Endothelial cell of umbilical vein (primary cell): Measurements from ENCODE around the gene GCNT1. TPM values are rescaled to one million over a fixed set of nuclear protein-coding genes. Genes with fewer than 3 reads are reported as not detected.

ENCODE experiments used
- BruUV-seq: library from RNA; stranded (reverse); fragments of 400-500 nt; replicated peaks from 2 replicates; lab custom pipeline; 2021; lab: Mats Ljungman, UMichigan
- CTCF ChIA-PET: fragments of 300-600, 350-600 bp; sonication (Branson Sonifier 250); formaldehyde crosslinking; loops from one replicate; lab custom pipeline; 2021; ENCODE audit warnings: antibody characterized with exemption, inconsistent platforms; lab: Charles Lee
- POLR2A ChIA-PET: fragments of 300-600, 350-600 bp; sonication (Branson Sonifier 250); formaldehyde crosslinking; loops from one replicate; lab custom pipeline; 2021; ENCODE audit warnings: antibody characterized with exemption, inconsistent platforms; lab: Charles Lee
- DNase-seq: peaks from one replicate; pipeline ENCODE4 v3.0.0-alpha.2; 2011; ENCODE audit warnings: low read depth, low spot score
- FAIRE-seq: peaks from 2 replicates; lab custom pipeline; 2011; peaks lifted over from hg19 to GRCh38; lab: Jason Lieb, UNC
- H2AFZ ChIP-seq: 2 replicates; pipeline ENCODE4 v1.6.0; 2012; ENCODE audit warnings: low read depth, low read length, control low read depth, inconsistent platforms
- H3K27ac ChIP-seq: 2 replicates; pipeline ENCODE4 v1.5.1; 2011; ENCODE audit warnings: low read depth, mild to moderate bottlenecking, control low read depth, low read length, moderate library complexity; ENCODE audit not compliant: insufficient read depth
- H3K27me3 ChIP-seq, 2 experiments: 2 replicates each; pipeline versions ENCODE4 v1.6.0 to v1.6.1; 2011; ENCODE audit warnings: low read length in 2 of 2, mixed read lengths in 1 of 2; ENCODE audit not compliant: control insufficient read depth in 2 of 2, insufficient read depth in 2 of 2
- H3K36me3 ChIP-seq, 2 experiments: 2 replicates in 1 of 2; 3 replicates in 1 of 2; pipeline ENCODE4 v1.5.1; 2011; ENCODE audit warnings: low read length in 2 of 2, mild to moderate bottlenecking in 1 of 2, moderate library complexity in 1 of 2; ENCODE audit not compliant: control insufficient read depth in 2 of 2, insufficient read depth in 2 of 2; ENCODE audit errors: extremely low read depth in 1 of 2
- H3K4me1 ChIP-seq: 3 replicates; pipeline ENCODE4 v1.5.1; 2011; ENCODE audit warnings: mild to moderate bottlenecking, low read length; ENCODE audit not compliant: control insufficient read depth, insufficient read depth; ENCODE audit errors: extremely low read depth
- H3K4me2 ChIP-seq: 2 replicates; pipeline ENCODE4 v1.6.1; 2011; ENCODE audit warnings: low read length, control low read depth, mixed read lengths; ENCODE audit not compliant: insufficient read depth
- H3K4me3 ChIP-seq, 3 experiments: fragments of 200-600 bp in 1 of 3; sonication (generic), shearing (Covaris generic) in 1 of 3; replicated peaks in 1 of 3; 2 replicates each; pipeline ENCODE4 v1.5.1; 2011 to 2016; ENCODE audit warnings: control low read depth in 3 of 3, low read length in 3 of 3, mild to moderate bottlenecking in 2 of 3, inconsistent platforms in 1 of 3, low read depth in 1 of 3, moderate library complexity in 1 of 3; ENCODE audit not compliant: insufficient read depth in 1 of 3
- H3K79me2 ChIP-seq: 2 replicates; pipeline ENCODE4 v1.6.0; 2012; ENCODE audit warnings: low read length, inconsistent platforms; ENCODE audit not compliant: control insufficient read depth, insufficient read depth
- H3K9ac ChIP-seq: replicated peaks from 2 replicates; pipeline ENCODE3; 2011; ENCODE audit warnings: low read length, control low read depth; ENCODE audit not compliant: insufficient read depth; ENCODE audit errors: extremely low read depth
- H3K9me1 ChIP-seq: replicated peaks from 3 replicates; pipeline ENCODE4 v1.6.0; 2011; ENCODE audit warnings: mild to moderate bottlenecking, low read length; ENCODE audit not compliant: control insufficient read depth, insufficient read depth; ENCODE audit errors: extremely low read depth
- H3K9me3 ChIP-seq: replicated peaks from 2 replicates; pipeline ENCODE4 v1.5.1; 2012; ENCODE audit warnings: low read length, inconsistent platforms; ENCODE audit not compliant: control insufficient read depth, insufficient read depth
- H4K20me1 ChIP-seq: replicated peaks from 2 replicates; pipeline ENCODE3; 2011; ENCODE audit warnings: mild to moderate bottlenecking, low read length; ENCODE audit not compliant: control insufficient read depth, insufficient read depth; ENCODE audit errors: extremely low read depth
- EZH2 ChIP-seq: IDR thresholded peaks from 2 replicates; pipeline ENCODE4 v1.6.1; 2012; ENCODE audit warnings: borderline replicate concordance, low read depth, mild to moderate bottlenecking, moderate library complexity, low read length, inconsistent platforms; ENCODE audit not compliant: severe bottlenecking
- FOS ChIP-seq: IDR thresholded peaks from 2 replicates; pipeline ENCODE4 v1.6.1; 2011; ENCODE audit warnings: mild to moderate bottlenecking, low read length, moderate library complexity, borderline replicate concordance; ENCODE audit not compliant: insufficient read depth
- GATA2 ChIP-seq: IDR thresholded peaks from 2 replicates; pipeline ENCODE4 v1.7.0; 2011; ENCODE audit warnings: low read depth, mild to moderate bottlenecking, moderate library complexity, mixed read lengths, low read length; ENCODE audit not compliant: insufficient read length, insufficient read depth
- JUN ChIP-seq: IDR thresholded peaks from 2 replicates; pipeline ENCODE4 v1.6.1; 2011; ENCODE audit warnings: borderline replicate concordance, low read depth; ENCODE audit not compliant: insufficient read length, insufficient read depth
- POLR2A ChIP-seq: IDR thresholded peaks from 2 replicates; pipeline ENCODE4 v1.6.1; 2012; ENCODE audit warnings: low read depth, mild to moderate bottlenecking, control low read depth, low read length
- POLR2AphosphoS5 ChIP-seq: IDR thresholded peaks from 2 replicates; pipeline ENCODE4 v1.6.1; 2012; ENCODE audit warnings: low read depth, mild to moderate bottlenecking, control low read depth, low read length, moderate library complexity; ENCODE audit not compliant: insufficient read depth
- dilution Hi-C: fragments of 300-500 bp; cut with MboI; formaldehyde crosslinking; loops from one replicate; pipeline ENCODE4 v1.15.0; 2019; ENCODE audit warnings: low sequenced_read_pairs; ENCODE audit not compliant: extremely low pct_ligation_motif_present
- intact Hi-C: fragments of 100-400 bp; cut with micrococcal nuclease; formaldehyde crosslinking; loops from one replicate; pipeline ENCODE4 v1.10.0; 2022
- polyA plus RNA-seq, 4 experiments: library from polyadenylated mRNA; depleted of rRNA in 3 of 4; stranded (reverse) in 3 of 4; unstranded in 1 of 4; fragments of >200 nt; gene quantifications; 2 replicates each; pipeline versions ENCODE4 v1.2.1 to v1.2.3, GENCODE V29; 2011 to 2012; ENCODE audit warnings: missing spikeins in 1 of 4
- total RNA-seq: library from RNA; stranded (reverse); gene quantifications from 2 replicates; pipeline ENCODE4 v1.2.3, GENCODE V29; 2021
- TF ChIP-seq, protein P1 (sequence below): IDR thresholded peaks from 2 replicates; pipeline ENCODE4 v1.6.1; 2011; ENCODE audit not compliant: insufficient read depth, insufficient read length

GCNT1 gene
- total and polyA plus RNA-seq, 2 donors (not counting 3 experiments of a cell fraction or from before 2014, with no cell fraction given): 18.1 to 30.9 TPM

DNA sequence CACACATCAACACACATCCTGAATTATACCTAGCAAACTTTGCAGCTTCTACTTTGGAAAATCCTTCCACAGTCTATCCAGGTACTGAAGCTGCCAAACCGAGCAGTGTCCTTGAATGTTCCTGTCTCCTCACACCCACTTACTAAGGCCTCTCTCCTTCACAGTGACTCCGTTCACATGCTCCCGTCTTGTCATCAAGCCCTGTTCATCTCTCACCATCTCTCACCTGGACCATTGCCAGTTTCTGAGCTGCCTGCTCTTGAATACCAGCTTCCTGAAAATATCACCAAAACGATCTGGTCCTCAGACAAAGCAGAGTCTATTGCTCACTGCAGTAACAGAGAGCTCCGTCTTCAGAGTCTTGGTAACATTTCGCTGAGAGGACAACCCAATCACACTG is 57.4 kb downstream of the GCNT1 start:
- no peak for FAIRE-seq
- no peaks in the 10 kb centered on the region for H3K27me3 ChIP-seq
- H4K20me1 ChIP-seq: no peaks in the 10 kb centered on the region
- POLR2A ChIA-PET: no interaction called here
- CTCF ChIA-PET: interaction anchor here (1.0 to 1.5 kb wide), 2 partner anchors 8 to 16 kb away, joined by 3 read pairs; no protein-coding TSS in a partner anchor
- H3K4me3 ChIP-seq: no peak overlapping the region
- no peaks in the 10 kb centered on the region for H3K9me1 ChIP-seq
- no peak for DNase-seq
- H3K9me3 ChIP-seq: no peaks in the 10 kb centered on the region
- intact Hi-C loops: no loop called here
- H3K9ac ChIP-seq: no peak overlapping the region
- no peaks in the 10 kb centered on the region for H3K36me3 ChIP-seq
- no peak overlapping the region for H3K27ac ChIP-seq
- no peak overlapping the region for H3K4me2 ChIP-seq
- TF ChIP-seq, protein P1, sequence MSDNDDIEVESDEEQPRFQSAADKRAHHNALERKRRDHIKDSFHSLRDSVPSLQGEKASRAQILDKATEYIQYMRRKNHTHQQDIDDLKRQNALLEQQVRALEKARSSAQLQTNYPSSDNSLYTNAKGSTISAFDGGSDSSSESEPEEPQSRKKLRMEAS: no peak
- TF ChIP-seq FOS (no peak), GATA2 (no peak), POLR2AphosphoS5 (no peak)
- no peaks in the 10 kb centered on the region for H3K4me1 ChIP-seq
- no peaks in the 10 kb centered on the region for H3K79me2 ChIP-seq
- no TSS peak for BruUV-seq
- H2AFZ ChIP-seq: no peak overlapping the region
- dilution Hi-C loops: no loop called here

DNA sequence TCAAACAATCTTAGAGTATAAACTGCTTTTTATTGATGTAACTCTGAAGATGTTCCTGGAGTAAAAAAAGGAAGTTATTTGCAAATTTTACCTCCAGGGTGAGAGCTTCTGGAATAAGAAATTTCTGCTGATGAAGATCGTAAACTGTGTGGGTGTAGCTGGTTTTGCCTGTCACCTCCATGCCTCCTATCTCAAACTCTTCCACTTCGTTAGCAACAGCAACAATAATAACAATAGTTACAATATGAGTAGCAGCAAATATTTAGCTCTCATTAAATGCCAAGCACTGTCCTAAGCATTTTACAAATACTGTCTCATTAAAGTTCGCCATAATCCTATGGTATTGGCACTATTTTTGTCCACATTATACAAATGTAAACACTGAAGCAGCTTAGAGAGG is 57.9 kb downstream of the GCNT1 start:
- H3K9me3 ChIP-seq: no peaks in the 10 kb centered on the region
- CTCF ChIA-PET: interaction anchor here (1.0 to 1.5 kb wide), 2 partner anchors 8 to 17 kb away, joined by 3 read pairs; no protein-coding TSS in a partner anchor

More for the DNA sequence above, 57.9 kb downstream of the GCNT1 start:
- TF ChIP-seq POLR2A (no peak), EZH2 (no peak), POLR2AphosphoS5 (no peak), FOS (no peak), JUN (no peak)
- intact Hi-C loops: no loop called here
- BruUV-seq: no TSS peak
- POLR2A ChIA-PET: no interaction called here
- no peaks in the 10 kb centered on the region for H3K4me1 ChIP-seq
- dilution Hi-C loops: no loop called here
- H3K27ac ChIP-seq: no peak overlapping the region
- no peaks in the 10 kb centered on the region for H3K27me3 ChIP-seq
- FAIRE-seq: no peak
- no peaks in the 10 kb centered on the region for H3K79me2 ChIP-seq
- H3K4me2 ChIP-seq: no peak overlapping the region
- H4K20me1 ChIP-seq: no peaks in the 10 kb centered on the region
- no peak overlapping the region for H2AFZ ChIP-seq
- H3K4me3 ChIP-seq: no peak overlapping the region
- H3K9ac ChIP-seq: no peak overlapping the region
- no peaks in the 10 kb centered on the region for H3K36me3 ChIP-seq
- no peak for DNase-seq
- no peaks in the 10 kb centered on the region for H3K9me1 ChIP-seq
